ENCODE data around the gene TMSB10. TPM values are rescaled to one million over a fixed set of nuclear protein-coding genes. Genes with fewer than 3 reads are reported as not detected.
A peak's percentile ranks its signal among the peaks of the same experiment; 100 is the strongest.

The TMSB10 gene
- total RNA-seq, 2 experiments from 2014 or later, result 1,772 to 1,864 TPM

DNA sequence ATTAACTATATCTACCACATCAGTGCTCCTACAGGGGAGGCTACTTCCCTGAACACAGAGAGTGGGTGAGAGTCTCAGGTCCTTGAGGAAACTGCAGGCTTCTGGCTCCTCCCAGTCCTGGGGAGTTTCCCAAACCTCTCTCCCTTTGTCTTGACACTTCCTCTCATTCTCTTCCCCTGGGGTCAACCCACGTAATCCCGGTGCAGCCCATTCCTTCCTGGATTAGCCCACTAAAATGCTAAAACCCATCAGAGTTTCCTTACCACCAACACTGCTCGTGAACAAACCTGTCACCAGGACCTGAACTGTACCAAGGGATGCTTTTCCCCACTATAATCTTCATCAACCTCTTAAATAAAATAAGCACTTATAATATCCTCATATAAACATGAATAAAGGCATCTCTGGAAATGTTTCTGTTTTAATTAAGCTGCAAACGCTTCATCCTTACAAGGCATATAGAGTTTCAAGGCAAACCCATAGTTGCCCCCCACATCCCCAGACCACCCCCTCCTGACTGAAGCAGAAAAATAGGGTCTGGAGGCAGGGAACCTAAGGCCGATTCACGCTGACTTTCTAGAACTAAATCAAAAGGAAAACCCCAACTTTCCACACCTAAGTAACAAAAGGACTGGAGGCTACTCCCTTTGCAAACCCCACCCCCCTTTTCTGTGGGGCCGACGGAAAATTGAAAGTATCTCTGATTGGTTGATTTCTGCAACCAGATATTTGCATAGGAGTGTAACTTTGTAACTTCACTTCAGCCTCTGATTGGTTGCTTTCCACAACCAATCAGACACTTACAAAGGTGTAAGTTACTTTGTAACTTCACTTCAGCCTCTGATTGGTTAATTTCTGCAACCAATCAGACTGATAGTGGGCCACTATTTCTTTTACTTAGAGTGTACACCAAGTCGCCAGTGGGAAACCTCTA lies 19.0 kb downstream of the TMSB10 start:
- DNase-seq, result peak; percentile 90
- Mint-ChIP-seq H3K4me3 (peak overlapping the region; percentile 87), H3K36me3 (ENCODE audit: low read depth) (no peaks in the 10 kb centered on the region), H3K27ac (peak overlapping the region; percentile 97), H3K9me3 (no peaks in the 10 kb centered on the region), H3K4me1 (ENCODE audit: low read depth) (peaks cover 54% of the 10 kb centered on the region), H3K27me3 (ENCODE audit: low read depth) (no peaks in the 10 kb centered on the region)
- intact Hi-C loops (cut with micrococcal nuclease), result loop anchor here (1.0 to 2.0 kb wide), 12 partner anchors 19 to 465 kb away; partner anchors contain the start of genes SUCLG1 and TMSB10
- CTCF ChIA-PET, result interaction anchor here (0.6 to 3.0 kb wide), 36 partner anchors 7 to 433 kb away, joined by 3 to 90 read pairs (median 10); partner anchors contain the start of genes KCMF1, TMSB10 and TRABD2A

DNA sequence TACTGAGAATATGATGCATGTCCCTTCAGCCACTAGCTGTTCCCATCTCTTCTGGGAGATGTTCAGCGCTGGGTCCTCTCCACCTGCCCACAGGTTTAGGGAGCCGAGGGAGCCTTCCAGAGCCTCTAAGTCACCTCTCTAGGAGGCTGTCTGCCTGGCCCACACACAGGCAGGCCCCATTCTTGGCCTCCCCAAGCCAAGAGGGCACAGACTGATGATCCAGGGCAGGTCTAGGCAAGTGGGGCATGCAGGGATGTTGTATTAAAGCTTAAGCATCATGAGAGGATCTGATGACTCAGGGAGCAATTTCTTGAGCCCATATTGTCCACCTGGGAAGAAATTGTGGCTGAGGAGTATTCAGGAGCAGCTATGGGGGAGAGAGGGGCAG lies 19.9 kb downstream of the TMSB10 start:
- intact Hi-C loops (cut with micrococcal nuclease), result loop anchor here (1.0 to 2.0 kb wide), 12 partner anchors 20 to 466 kb away; partner anchors contain the start of genes SUCLG1 and TMSB10
- Mint-ChIP-seq H3K4me1 (ENCODE audit: low read depth) (peaks cover 48% of the 10 kb centered on the region), H3K27ac (peak overlapping the region; percentile 97), H3K36me3 (ENCODE audit: low read depth) (no peaks in the 10 kb centered on the region), H3K4me3 (peak overlapping the region; percentile 87), H3K27me3 (ENCODE audit: low read depth) (no peaks in the 10 kb centered on the region), H3K9me3 (no peaks in the 10 kb centered on the region)
- CTCF ChIA-PET, result interaction anchor here (0.6 to 3.0 kb wide), 75 partner anchors 8 to 464 kb away, joined by 3 to 90 read pairs (median 5); partner anchors contain the start of genes KCMF1, TMSB10 and TRABD2A
- DNase-seq, result no peak

DNA sequence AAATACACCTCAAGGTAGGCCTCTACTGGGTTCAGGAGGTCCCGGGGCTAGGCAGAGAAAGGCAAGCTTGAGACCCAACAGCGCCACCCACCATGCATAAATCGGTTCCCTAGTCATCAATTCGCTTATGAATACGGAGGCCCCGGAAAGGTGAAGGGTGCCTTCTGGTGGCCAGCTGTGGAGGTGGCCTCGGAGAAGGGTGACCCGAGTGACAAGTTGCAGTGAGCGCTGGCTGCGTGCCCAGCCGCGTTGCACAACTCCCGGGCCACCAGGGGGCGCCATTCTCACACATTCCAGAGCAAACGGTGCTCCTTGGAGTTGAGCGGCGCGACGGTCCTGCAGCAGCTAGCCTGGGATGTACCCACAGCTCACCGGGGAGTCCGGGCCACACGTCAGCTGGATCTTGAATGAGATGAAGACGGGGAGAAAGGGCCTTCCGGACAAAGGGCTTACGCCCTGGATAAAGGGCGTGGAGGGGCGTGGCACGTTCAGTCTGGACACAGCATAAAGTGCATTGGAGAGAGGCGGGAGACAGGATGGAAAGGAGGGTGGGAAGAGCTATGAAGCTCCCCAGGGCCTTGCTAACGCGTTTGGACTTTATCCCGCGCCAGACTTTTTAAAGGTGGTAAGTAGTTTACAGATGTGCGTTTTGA lies 20.4 kb downstream of the TMSB10 start:
- peaks cover 49% of the 10 kb centered on the region for H3K4me1 Mint-ChIP-seq (ENCODE audit: low read depth)
- peak; percentile 100 for DNase-seq
- H3K4me3 Mint-ChIP-seq, result peak overlapping the region; percentile 87
- intact Hi-C loops (cut with micrococcal nuclease), result loop anchor here (1.0 to 2.0 kb wide), 18 partner anchors 20 to 467 kb away; partner anchors contain the start of genes SUCLG1 and TMSB10
- no peaks in the 10 kb centered on the region for H3K36me3 Mint-ChIP-seq (ENCODE audit: low read depth)
- no peaks in the 10 kb centered on the region for H3K27me3 Mint-ChIP-seq (ENCODE audit: low read depth)
- no peaks in the 10 kb centered on the region for H3K9me3 Mint-ChIP-seq
- peak overlapping the region; percentile 97 for H3K27ac Mint-ChIP-seq
- CTCF ChIA-PET, result interaction anchor here (0.6 to 3.0 kb wide), 90 partner anchors 9 to 465 kb away, joined by 3 to 90 read pairs (median 5); partner anchors contain the start of genes KCMF1, TMSB10 and TRABD2A

DNA sequence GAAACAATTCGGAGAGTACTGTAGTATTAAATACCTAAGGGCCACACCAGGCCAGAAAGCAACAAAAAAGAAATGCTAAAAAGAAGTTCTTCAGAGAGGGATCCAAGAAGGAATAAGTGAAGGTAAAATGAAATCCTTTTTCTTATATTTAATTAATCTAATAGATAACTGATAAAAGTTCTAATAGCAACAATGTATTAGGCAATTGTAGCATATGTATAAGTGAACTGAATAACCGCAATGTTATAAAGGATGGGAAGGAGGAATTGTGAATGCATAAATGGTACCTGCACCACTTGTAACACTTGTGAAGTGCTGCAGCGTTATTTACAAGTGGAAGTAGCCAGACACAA lies 21.8 kb downstream of the TMSB10 start:
- CTCF ChIA-PET, result interaction anchor here (1.1 to 3.0 kb wide), 19 partner anchors 10 to 372 kb away, joined by 3 to 90 read pairs (median 16); partner anchors contain the start of gene TRABD2A
- Mint-ChIP-seq H3K4me3 (peak overlapping the region; percentile 87), H3K27ac (peak overlapping the region; percentile 97), H3K27me3 (ENCODE audit: low read depth) (no peaks in the 10 kb centered on the region), H3K4me1 (ENCODE audit: low read depth) (peaks cover 62% of the 10 kb centered on the region), H3K36me3 (ENCODE audit: low read depth) (no peaks in the 10 kb centered on the region), H3K9me3 (no peaks in the 10 kb centered on the region)
- no peak for DNase-seq
- intact Hi-C loops (cut with micrococcal nuclease), result loop anchor here (1.0 to 2.0 kb wide), 2 partner anchors 11 to 140 kb away; no protein-coding TSS in a partner anchor

DNA sequence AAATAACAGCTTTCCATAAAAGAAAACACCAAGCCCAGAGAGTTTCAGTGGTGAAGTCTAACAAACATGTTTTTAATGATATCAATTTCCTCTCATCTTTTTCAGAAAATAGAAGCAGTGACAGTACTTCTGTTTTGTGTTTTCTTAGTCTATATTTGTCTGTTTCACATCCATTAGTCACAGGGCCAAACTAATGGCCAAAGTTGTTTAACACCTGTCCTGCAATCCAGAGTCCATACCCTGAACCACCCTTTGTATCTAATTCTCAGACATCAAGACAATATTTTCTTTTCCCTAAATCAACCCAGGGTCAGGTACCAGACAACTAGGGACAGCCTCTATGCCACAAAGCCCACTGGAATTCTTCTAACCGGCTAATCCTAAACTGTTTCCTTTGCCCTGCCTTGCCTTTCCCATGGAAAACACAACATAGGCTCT lies 25.9 kb downstream of the TMSB10 start:
- DNase-seq, result no peak
- no peak overlapping the region for H3K27ac Mint-ChIP-seq
- CTCF ChIA-PET, result interaction anchor here (0.6 to 1.5 kb wide), 4 partner anchors 10 to 85 kb away, joined by 3 to 6 read pairs (median 4); no protein-coding TSS in a partner anchor
- intact Hi-C loops (cut with micrococcal nuclease), result no loop called here
- no peaks in the 10 kb centered on the region for H3K27me3 Mint-ChIP-seq (ENCODE audit: low read depth)
- no peaks in the 10 kb centered on the region for H3K9me3 Mint-ChIP-seq
- no peaks in the 10 kb centered on the region for H3K36me3 Mint-ChIP-seq (ENCODE audit: low read depth)
- H3K4me3 Mint-ChIP-seq, result no peak overlapping the region
- peaks cover 40% of the 10 kb centered on the region for H3K4me1 Mint-ChIP-seq (ENCODE audit: low read depth)

GRCh38 chr2:84938194-84938879 lies 32.9 kb downstream of the TMSB10 start:
- Mint-ChIP-seq H3K27ac (peak overlapping the region; percentile 99), H3K36me3 (ENCODE audit: low read depth) (peaks cover 2% of the 10 kb centered on the region), H3K4me1 (ENCODE audit: low read depth) (peaks cover 66% of the 10 kb centered on the region), H3K9me3 (no peaks in the 10 kb centered on the region), H3K4me3 (no peak overlapping the region), H3K27me3 (ENCODE audit: low read depth) (no peaks in the 10 kb centered on the region)
- DNase-seq, result peak; percentile 78
- intact Hi-C loops (cut with micrococcal nuclease), result loop anchor here (1.0 kb wide), 6 partner anchors 8 to 75 kb away; no protein-coding TSS in a partner anchor
- CTCF ChIA-PET, result interaction anchor here (0.6 to 7.2 kb wide), 9 partner anchors 10 to 329 kb away, joined by 3 to 76 read pairs (median 5); no protein-coding TSS in a partner anchor

DNA sequence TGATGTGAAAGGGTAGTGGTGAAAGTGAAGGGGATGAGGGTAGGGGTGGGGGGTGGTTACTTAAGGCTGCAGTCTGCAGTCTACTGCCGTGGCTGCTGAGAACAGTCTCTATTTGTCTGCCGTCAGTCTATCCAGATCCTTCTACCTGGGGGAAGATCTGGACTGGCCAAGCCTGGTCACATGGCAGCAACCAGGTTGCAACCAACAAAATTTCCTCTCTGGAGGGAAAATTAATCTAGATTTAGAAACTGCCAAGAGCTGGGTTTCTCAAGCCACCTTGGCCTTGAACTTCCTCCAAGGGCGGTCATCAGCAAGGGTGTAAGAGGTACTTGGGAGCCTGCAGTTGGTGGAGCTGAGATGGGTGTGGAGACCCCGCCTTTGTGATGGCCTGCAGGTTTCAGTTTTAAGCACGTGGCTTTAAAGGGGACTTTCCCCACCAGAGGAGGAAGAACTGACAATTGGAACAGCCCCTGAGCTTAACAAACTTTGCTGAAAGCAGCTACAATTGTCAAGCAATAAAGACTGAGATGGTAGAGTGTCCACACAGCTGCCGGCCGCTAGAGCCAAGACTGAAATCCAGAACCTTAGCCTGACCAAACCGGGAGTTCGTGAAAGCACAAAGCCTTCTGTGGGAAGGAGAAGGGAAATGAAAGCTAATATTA lies 34.1 kb downstream of the TMSB10 start:
- peaks cover 75% of the 10 kb centered on the region for H3K4me1 Mint-ChIP-seq (ENCODE audit: low read depth)
- CTCF ChIA-PET, result interaction anchor here (0.5 to 7.2 kb wide), 10 partner anchors 12 to 78 kb away, joined by 3 to 76 read pairs (median 5); no protein-coding TSS in a partner anchor
- H3K36me3 Mint-ChIP-seq (ENCODE audit: low read depth), result peaks cover 2% of the 10 kb centered on the region
- peak overlapping the region; percentile 72 for H3K4me3 Mint-ChIP-seq
- intact Hi-C loops (cut with micrococcal nuclease), result no loop called here
- H3K9me3 Mint-ChIP-seq, result no peaks in the 10 kb centered on the region
- H3K27ac Mint-ChIP-seq, result peak overlapping the region; percentile 99
- peak; percentile 78 for DNase-seq
- H3K27me3 Mint-ChIP-seq (ENCODE audit: low read depth), result no peaks in the 10 kb centered on the region

DNA sequence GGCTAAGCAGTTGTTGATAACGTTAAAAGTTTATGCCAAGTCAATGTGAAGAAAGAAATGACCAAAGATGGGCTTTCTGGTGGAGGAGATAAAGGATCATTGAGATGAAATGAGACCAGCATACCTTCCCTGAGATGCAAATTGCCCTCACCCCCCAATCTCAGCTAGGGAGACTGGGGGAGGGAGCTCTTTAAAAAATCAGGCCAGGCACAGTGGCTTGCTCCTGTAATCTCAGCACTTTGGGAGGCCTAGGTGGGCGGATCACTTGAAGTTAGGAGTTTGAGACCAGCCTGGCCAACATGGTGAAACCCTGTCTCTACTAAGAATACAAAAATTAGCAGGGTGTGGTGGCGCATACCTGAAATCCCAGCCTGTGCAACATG lies 34.6 kb downstream of the TMSB10 start:
- intact Hi-C loops (cut with micrococcal nuclease), result no loop called here
- CTCF ChIA-PET, result interaction anchor here (0.6 to 7.2 kb wide), 9 partner anchors 10 to 78 kb away, joined by 3 to 76 read pairs (median 5); no protein-coding TSS in a partner anchor
- H3K36me3 Mint-ChIP-seq (ENCODE audit: low read depth), result peaks cover 3% of the 10 kb centered on the region
- H3K4me3 Mint-ChIP-seq, result peak overlapping the region; percentile 72
- peak overlapping the region; percentile 99 for H3K27ac Mint-ChIP-seq
- peaks cover 80% of the 10 kb centered on the region for H3K4me1 Mint-ChIP-seq (ENCODE audit: low read depth)
- H3K9me3 Mint-ChIP-seq, result no peaks in the 10 kb centered on the region
- DNase-seq, result no peak
- H3K27me3 Mint-ChIP-seq (ENCODE audit: low read depth), result no peaks in the 10 kb centered on the region

DNA sequence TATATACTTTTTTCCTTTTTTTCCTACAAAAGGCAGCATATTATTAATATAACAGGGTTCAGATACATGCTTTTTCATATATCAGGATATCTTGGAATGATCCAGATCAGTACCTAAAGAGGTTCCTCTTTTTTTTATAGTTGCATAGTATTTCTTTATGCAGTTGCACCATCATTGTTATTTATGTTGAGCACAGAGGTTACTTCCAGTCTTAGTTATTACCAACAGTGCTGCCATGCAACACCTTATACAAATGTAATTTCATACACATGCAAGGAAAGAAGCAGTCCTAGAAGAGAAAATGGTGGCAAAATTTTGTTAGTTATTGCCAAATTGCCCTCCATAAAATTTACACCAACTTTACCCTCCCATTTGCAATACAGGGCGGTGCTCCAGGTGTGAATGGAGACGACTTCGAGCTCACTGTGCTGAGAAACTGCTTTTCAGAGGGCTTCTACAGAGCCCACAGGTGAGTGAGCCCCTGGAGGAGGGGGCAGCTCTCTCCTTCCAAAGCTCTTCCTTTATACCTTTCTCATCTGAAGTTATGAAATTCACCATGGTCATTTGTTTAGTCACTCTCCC lies 35.5 kb downstream of the TMSB10 start:
- intact Hi-C loops (cut with micrococcal nuclease), result no loop called here
- CTCF ChIA-PET, result interaction anchor here (0.7 to 7.2 kb wide), 5 partner anchors 15 to 74 kb away, joined by 3 to 76 read pairs (median 5); no protein-coding TSS in a partner anchor
- Mint-ChIP-seq H3K4me1 (ENCODE audit: low read depth) (peaks cover 85% of the 10 kb centered on the region), H3K9me3 (no peaks in the 10 kb centered on the region), H3K36me3 (ENCODE audit: low read depth) (peaks cover 4% of the 10 kb centered on the region), H3K27me3 (ENCODE audit: low read depth) (no peaks in the 10 kb centered on the region), H3K4me3 (no peak overlapping the region), H3K27ac (peak overlapping the region; percentile 41)
- no peak for DNase-seq

DNA sequence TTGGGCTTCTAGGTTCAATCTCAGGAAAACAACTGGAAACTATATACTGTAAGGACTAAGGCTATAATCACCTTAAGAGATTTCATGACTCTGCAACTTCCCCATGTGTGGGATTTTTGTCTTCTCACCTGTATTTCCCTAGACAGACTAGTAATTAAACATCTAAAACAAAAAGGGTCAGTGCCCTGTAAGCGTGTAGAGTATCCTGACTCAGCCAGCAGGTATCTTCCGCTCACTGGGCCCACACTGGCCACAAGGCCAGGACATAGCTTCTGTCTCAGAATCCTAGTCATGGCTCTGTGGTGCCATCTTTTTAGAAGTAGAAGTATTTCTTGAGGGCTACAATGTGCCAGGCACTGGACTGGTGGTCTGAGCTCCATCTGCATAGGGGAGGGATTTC lies 36.7 kb downstream of the TMSB10 start:
- CTCF ChIA-PET, result interaction anchor here (0.6 to 9.1 kb wide), 3 partner anchors 17 to 80 kb away, joined by 3 to 81 read pairs (median 4); no protein-coding TSS in a partner anchor
- Mint-ChIP-seq H3K27ac (peak overlapping the region; percentile 39), H3K4me1 (ENCODE audit: low read depth) (peaks cover 83% of the 10 kb centered on the region), H3K4me3 (no peak overlapping the region), H3K36me3 (ENCODE audit: low read depth) (peaks cover 4% of the 10 kb centered on the region), H3K27me3 (ENCODE audit: low read depth) (no peaks in the 10 kb centered on the region), H3K9me3 (no peaks in the 10 kb centered on the region)
- no peak for DNase-seq
- intact Hi-C loops (cut with micrococcal nuclease), result no loop called here
